GM12878 (cell line): ENCODE results near the gene PPP2R2D.

ENCODE experiments used
- BCLAF1 ChIP-seq: fragments of 450-650 bp; IDR thresholded peaks from 2 replicates; pipeline ENCODE4 v1.6.1; 2017; ENCODE audit warnings: antibody characterized with exemption, mild to moderate bottlenecking, moderate library complexity
- CREM ChIP-seq: IDR thresholded peaks from 2 replicates; pipeline ENCODE4 v1.6.1; 2014; ENCODE audit warnings: antibody characterized with exemption, low read depth
- CTCF ChIP-seq, 3 experiments: IDR thresholded peaks in 2 of 3; conservative IDR thresholded peaks in 1 of 3; 2 replicates each; pipeline ENCODE4 v1.5.1; 2011; ENCODE audit warnings: low read depth in 3 of 3, low read length in 3 of 3, mild to moderate bottlenecking in 3 of 3, control low read depth in 2 of 3, moderate library complexity in 2 of 3, inconsistent platforms in 1 of 3, mixed read lengths in 1 of 3; ENCODE audit not compliant: control insufficient read depth in 2 of 3, insufficient read depth in 1 of 3; ENCODE audit errors: extremely low read depth in 1 of 3
- POLR2A ChIP-seq: IDR thresholded peaks from 2 replicates; pipeline ENCODE4 v1.6.1; 2011; ENCODE audit warnings: low read depth, mild to moderate bottlenecking, low read length

GRCh38 chr10:131910663-131911314 is 10.0 kb downstream of the PPP2R2D start:
- TF ChIP-seq CTCF (IDR thresholded peaks at IDR 0.05 in 2 of 3, conservative IDR thresholded peaks at IDR 0.05 in 1 of 3; ENCODE audit: control insufficient read depth in 2 of 3, extremely low read depth in 1 of 3, insufficient read depth in 1 of 3, low read depth in 3 of 3, low read length in 3 of 3) (no peak), CREM (no peak), POLR2A (no peak), BCLAF1 (no peak)
